Upper lobe of left lung (tissue), 4 donors: ENCODE measurements around the gene ZAP70.

Experiments used
- EP300 ChIP-seq, 4 donors: sonication (generic); formaldehyde crosslinking; IDR thresholded peaks; one replicate each; pipeline ENCODE4 v1.5.1; 2017; ENCODE audit warnings: antibody characterized with exemption in 4 of 4, control low read depth in 2 of 4
- POLR2A ChIP-seq, 4 donors: fragments of 450-650 bp; IDR thresholded peaks; one replicate each; pipeline ENCODE4 v1.5.1; 2016 to 2017; ENCODE audit warnings: antibody characterized with exemption in 4 of 4, mild to moderate bottlenecking in 2 of 4
- POLR2AphosphoS5 ChIP-seq, 2 donors: sonication (generic); formaldehyde crosslinking; IDR thresholded peaks; one replicate each; pipeline ENCODE4 v1.5.1; 2017; ENCODE audit warnings: antibody characterized with exemption in 2 of 2
- TF ChIP-seq, protein P1 (sequence below), 6 experiments: fragments of 450-650 bp in 4 of 6; fragments of 200-600 bp in 2 of 6; sonication (generic) in 2 of 6; IDR thresholded peaks; one replicate each; pipeline ENCODE4 v1.5.1; 2016 to 2019; ENCODE audit warnings: antibody characterized with exemption in 6 of 6

DNA sequence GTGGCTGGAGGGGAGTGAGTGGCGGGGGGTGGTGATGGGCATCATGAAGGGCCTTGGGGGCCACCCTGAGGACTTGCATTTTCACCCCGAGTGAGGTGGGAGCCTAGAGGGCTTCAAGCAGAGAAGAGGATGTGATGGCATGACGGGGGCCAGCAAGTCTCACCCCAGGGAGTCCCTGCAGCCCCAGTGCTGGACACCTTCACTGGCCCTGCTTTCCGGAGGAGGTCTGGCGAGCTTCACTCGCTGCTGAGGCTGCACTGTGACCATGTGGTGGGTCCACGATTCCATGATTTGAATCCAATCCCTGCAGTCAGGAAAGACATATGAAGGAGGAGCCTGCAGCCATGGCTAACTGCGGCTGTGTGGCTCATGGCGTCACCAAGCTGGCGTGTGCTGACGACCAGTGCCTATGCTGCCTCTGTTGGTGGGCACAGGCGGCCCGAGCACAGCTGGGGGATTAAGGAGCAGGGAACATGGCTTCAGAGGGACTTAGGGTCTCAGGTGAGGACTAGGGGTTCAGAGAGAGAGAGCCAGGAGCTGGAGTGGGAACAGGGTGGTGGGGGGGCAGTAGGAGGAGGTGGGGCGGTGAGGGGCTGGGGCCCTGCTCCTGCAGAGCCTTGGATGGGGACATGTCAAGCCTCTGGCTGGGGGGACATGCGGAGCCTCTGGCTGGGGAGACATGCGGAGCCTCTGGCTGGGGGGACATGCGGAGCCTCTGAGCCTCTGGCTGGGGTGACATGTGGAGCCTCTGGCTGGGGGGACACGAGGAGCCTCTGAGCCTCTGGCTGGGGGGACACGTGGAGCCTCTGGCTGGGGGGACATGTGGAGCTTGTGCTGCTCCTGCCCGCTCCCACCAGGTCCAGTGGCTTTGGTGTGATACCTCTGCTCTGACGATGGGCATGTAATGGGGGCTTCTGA, 3.6 kb downstream of the ZAP70 start:
- TF ChIP-seq, protein P1, sequence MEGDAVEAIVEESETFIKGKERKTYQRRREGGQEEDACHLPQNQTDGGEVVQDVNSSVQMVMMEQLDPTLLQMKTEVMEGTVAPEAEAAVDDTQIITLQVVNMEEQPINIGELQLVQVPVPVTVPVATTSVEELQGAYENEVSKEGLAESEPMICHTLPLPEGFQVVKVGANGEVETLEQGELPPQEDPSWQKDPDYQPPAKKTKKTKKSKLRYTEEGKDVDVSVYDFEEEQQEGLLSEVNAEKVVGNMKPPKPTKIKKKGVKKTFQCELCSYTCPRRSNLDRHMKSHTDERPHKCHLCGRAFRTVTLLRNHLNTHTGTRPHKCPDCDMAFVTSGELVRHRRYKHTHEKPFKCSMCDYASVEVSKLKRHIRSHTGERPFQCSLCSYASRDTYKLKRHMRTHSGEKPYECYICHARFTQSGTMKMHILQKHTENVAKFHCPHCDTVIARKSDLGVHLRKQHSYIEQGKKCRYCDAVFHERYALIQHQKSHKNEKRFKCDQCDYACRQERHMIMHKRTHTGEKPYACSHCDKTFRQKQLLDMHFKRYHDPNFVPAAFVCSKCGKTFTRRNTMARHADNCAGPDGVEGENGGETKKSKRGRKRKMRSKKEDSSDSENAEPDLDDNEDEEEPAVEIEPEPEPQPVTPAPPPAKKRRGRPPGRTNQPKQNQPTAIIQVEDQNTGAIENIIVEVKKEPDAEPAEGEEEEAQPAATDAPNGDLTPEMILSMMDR (IDR thresholded peaks at IDR 0.05), result no peak
- TF ChIP-seq POLR2A (IDR thresholded peaks at IDR 0.05), result no peak
- TF ChIP-seq POLR2AphosphoS5 (IDR thresholded peaks at IDR 0.05), result no peak
- TF ChIP-seq EP300 (IDR thresholded peaks at IDR 0.05), result no peak
